GM12801 (cell line): ENCODE measurements around the gene MAFB.

Source experiments
- CTCF ChIP-seq: IDR thresholded peaks from one replicate; pipeline ENCODE4 v1.5.1; 2011; ENCODE audit warnings: control low read depth; ENCODE audit not compliant: insufficient read length; ENCODE audit errors: extremely low read depth

The MAFB gene

GRCh38 chr20:40637176-40637575, 51.9 kb downstream of the MAFB start:
- TF ChIP-seq CTCF = no peak

- no peak for TF ChIP-seq CTCF
These were observed 52.5 kb downstream of the MAFB start for GRCh38 chr20:40636486-40636885.

DNA sequence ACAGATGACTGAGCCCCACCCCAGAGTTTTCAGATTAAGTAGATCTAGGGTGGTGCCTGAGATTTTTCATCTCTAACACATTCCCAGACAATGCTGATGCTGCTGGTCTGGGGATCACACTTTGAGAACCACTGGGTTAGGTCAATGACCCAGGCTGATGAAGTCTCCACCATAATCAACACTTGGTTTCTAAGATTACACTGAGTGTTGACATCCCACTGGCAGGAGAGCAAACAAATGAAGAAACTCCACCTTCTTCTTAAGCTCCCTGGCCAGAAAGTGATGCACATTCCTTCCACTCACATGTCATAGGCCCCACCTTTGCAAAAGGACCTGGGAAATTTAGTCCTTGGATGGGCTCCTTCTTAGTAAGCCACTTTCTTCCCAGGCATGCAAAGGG, 53.1 kb downstream of the MAFB start:
- no peak for TF ChIP-seq CTCF
